NCI-H128 (cell line): ENCODE data around the gene TTC7B.
"Not testable (repeated sequence)": the region's sequence is repeated elsewhere in the genome, so short reads cannot be mapped to it uniquely, and the experiment has no call there.

Experiments used
- DNase-seq: peaks from one replicate; lab custom pipeline; 2025; ENCODE audit not compliant: unreplicated experiment; lab: John Stamatoyannopoulos, UW

Gene TTC7B, protein sequence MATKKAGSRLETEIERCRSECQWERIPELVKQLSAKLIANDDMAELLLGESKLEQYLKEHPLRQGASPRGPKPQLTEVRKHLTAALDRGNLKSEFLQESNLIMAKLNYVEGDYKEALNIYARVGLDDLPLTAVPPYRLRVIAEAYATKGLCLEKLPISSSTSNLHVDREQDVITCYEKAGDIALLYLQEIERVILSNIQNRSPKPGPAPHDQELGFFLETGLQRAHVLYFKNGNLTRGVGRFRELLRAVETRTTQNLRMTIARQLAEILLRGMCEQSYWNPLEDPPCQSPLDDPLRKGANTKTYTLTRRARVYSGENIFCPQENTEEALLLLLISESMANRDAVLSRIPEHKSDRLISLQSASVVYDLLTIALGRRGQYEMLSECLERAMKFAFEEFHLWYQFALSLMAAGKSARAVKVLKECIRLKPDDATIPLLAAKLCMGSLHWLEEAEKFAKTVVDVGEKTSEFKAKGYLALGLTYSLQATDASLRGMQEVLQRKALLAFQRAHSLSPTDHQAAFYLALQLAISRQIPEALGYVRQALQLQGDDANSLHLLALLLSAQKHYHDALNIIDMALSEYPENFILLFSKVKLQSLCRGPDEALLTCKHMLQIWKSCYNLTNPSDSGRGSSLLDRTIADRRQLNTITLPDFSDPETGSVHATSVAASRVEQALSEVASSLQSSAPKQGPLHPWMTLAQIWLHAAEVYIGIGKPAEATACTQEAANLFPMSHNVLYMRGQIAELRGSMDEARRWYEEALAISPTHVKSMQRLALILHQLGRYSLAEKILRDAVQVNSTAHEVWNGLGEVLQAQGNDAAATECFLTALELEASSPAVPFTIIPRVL

DNA sequence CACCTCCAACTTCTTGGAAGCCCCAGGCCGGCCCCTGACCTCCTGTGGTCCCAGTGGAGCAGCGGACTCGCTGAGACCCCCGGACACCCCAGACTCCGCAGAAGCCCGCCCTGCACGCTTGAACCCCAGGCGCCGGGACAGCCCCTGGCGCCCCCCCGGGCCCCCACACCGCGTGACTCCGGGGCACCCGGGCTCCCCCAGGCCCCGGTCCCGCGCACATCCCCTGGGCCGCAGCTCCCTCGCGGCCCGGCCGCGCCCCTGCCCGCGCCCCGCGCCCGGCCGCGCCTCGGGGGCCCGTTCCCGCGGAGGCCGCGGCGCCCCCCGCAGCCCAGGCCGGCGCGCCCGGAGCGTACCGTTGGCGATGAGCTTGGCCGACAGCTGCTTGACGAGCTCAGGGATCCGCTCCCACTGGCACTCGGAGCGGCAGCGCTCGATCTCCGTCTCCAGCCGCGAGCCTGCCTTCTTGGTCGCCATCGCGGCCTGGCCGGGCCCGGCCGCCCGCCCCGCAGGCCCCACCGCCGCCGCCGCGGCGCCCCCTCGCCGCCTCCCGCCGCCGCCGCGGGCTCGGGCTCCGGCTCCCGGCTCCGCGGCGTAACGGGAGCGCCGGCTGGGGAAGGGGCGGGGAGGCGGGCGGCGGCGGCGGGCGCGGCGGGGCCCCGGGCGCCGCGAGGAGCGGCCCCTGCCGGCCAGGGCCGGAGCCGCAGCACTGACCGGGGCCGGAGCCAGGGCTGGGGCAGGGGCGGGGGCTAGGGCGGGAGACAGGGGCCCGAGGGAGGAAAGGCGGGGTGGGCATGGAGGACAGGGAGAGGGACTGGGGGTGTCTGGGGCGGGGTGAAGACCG, at the start of gene TTC7B:
Gene TTC7B, minus strand, starts transcription at position 609 of the 841 bp plus-strand sequence. Its CDS starts 135 bp downstream, at position 474.
- no peak for DNase-seq

DNA sequence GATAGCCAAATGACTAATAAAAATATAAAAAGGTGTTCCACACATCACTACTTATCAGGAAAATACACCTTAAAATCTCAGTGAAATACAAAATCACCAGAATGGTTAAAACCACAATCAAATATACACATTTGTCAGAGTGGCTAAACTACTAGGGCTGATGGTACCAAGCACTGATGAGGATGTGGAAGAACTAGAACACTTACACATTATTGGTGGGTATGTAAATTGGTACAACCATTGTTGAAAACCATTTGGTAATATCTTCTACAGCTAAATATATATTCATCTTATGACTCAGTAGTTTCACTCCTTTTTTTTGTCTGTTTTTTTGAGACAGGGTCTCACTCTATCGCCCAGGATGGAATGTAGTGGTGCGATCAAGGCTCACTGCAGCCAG, 48.5 kb upstream of the TTC7B start:
- DNase-seq: no peak

DNA sequence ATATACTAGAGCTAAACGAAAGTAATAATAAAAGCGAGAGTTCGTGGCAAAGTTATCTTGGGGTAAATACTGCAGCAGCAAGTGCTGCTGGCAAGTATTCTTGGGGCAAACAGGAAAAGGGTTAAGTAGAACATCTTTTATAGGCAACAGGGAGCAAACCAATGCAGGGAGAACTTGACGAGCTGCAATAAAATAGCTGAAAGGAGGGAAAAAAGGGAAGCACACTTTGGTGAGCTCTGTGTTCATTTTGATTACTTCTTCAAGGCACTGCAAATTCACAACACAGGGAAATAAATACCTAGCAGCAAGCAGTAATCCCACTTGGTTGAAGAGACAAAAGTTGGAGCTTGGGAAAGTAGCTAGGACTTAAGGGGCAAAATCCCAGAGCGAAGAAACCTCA, 42.3 kb upstream of the TTC7B start:
- no peak for DNase-seq

DNA sequence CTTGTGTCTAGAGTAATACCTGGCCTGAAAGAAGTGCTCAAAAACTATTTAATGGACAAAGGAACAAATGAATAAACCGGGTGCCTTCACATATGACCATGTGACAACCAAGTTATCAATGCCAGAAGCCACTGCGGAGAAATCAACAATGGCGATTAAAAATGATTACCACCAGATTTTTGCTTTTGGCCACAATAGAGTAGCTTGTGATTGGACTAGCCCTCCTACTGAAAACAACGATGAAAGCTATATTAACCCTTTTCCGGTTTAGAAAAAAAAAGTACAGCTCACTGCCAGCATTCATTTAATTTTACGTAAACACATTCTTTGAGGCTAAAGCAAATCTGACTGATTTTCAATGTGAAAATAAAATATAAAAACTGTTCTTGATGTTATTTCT, 41.6 kb upstream of the TTC7B start:
- no peak for DNase-seq

DNA sequence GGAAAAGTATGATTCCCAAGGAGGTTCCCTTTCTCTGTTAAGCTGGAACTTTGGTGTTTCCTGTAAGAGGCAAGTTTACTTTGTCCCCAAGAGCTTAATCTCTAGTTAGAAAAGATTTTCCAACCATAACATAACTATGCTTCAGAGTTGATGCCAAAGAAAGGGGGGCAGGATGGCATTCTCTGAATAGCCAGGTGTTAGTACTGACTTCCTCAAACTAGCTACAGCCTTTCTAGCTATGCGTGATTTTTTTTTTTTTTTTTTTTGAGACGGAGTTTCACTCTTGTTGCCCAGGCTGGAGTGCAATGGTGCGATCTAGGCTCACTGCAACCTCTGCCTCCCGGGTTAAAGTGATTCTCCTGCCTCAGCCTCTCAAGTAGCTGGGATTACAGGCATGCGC, 39.9 kb upstream of the TTC7B start:
- DNase-seq: not testable (repeated sequence)

DNA sequence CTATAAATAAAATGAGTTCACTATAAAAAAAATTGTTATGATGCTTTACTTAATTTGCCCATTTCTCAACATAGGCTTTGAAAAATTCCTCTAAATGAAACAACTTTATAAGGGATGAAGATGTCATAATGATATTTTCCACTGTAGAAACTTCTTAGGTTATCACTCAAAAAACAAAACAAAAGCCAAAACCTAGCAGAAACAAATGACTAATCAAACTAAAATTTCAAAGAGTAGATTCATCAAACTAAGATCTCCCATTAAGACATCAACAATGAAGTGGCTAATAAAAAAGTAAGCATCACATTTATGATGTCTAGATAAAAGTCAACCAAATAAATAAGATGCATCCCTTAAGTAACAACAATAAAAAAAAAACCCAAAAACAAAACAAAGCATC, 36.9 kb upstream of the TTC7B start:
- no peak for DNase-seq

DNA sequence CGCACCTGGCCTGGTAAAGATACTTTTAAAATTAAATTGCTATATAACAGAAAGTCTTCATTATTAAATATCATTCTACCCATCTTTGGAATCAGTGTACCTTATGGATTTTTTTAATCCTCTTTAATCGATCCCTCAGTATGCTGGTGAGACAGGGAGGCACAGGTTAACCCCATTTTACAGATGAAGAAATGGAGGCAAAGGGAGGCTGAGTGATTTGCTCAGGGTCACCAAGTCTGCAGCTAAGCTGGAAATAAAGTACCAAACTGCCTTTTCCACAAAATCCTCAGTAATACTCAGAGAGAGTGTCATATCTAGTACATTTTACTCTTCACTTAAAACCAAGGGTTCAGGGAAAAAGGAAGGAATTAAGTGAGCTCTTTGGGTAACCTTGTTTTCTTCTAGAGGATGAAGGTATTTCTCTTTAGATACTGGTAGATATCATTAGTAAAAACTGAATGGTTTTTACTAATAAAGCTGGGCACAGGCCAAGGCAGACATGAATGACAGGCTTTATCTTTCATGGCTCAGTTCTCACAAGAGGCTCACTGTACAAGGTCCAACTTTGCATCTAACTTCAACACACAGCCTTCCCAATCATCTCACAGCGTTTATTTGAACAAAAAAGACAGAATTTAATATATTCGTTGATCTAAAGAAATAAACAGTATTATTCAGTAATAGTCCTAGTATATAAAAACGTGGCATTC, 35.3 kb upstream of the TTC7B start:
- DNase-seq: no peak

DNA sequence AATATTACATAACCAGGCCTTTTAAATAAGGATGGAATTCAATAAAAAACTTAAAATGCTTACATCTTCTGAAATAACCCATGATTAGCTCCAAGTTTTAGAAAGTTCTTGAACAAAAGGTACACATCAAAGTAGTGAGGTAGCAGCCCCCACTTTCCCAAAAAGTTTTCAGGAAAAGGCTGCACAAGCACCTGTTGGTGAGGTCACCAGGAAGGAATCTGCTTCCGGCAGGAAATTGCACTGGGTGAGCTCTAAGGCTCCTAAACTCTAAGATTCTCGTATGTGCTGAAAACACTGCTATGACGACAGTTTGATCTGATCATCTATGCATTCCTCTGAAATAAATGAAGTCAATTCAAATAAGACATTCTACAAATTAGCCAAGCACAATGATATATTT, 34.3 kb upstream of the TTC7B start:
- no peak for DNase-seq

DNA sequence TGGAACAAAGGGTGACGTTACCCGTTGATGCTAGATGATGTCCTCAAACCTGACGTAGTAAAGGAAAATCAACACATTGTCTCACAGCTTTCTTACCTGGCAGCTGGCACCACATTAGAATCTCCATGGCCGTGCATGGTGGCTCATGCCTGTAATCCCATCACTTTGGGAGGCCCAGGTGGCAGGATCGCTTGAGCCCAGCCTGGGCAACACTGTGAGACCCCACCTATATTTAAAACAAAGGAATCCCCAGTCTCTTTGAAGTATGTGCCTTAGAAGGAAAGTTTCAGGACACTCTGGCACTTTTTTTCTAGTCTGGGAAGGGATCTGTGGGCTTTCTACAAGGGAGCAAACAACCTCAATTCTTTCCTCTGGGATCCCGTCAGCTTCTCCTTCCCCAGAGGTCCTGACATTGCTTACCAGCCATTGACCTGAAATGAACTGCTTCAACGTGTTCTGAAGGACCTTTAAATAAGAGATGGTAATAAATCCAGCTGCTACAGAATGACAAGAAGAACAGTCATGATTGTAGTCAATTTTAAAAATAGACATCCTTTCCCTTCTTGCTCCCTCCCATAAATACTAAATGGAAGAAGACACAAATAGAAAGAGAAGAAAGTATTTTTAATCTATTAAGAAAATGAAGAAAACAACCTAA, 33.7 kb upstream of the TTC7B start:
- no peak for DNase-seq

DNA sequence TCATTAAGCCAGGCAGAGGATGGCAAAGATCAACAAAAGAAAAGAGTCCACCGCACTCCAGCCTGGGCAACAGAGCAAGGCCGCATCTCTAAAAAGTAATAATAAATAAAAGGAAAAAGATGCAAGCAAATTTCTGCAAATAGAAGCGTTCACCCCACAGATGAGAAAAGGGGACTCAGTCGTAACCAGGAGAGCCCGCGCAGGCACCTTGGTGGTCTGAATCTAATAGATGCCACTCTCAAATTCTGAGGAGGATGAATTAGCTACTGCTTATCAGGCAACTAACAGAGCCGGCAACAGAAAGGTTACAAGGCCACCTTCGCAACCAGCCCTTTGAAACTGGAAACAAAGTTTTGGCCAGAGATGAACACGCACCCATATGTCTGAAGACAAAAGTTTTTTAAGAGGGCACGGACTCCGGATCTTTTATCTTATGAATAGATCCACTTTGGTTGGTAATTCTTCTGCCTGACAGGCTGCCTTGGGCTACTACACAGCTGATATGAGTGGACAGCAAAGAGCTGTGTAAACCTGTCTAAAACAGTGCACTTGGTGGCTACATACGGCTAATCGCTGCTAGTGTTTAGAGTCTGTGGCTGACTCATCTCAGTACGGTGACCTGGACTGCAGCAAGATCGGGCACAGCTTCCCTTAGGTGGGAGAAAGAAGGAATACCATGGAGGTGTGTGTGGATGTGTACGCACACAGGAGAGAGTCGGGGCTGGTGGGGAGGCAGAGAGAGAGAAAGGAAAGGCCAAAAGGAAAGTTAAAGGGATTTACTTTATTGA, 32.9 kb upstream of the TTC7B start:
- DNase-seq: no peak

DNA sequence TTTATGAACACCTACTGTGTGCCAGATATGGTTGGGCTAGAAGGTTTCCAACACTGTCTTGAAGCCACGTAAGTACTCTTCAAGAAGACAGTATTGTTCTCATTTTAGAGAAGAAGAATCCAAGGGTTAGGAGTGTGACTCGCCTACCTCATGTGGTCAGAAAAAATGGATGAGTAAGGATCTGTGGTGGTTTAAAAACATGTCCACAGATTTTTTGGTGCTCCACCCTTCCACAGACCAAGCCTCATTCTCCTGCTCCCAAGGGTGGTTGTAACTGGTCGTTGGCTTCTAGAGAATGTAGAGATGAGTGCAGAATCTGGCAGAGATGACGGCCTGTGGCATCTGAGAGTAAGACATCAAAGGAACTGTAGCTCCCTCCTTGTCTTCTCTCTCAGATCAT, 30.3 kb upstream of the TTC7B start:
- DNase-seq: no peak

DNA sequence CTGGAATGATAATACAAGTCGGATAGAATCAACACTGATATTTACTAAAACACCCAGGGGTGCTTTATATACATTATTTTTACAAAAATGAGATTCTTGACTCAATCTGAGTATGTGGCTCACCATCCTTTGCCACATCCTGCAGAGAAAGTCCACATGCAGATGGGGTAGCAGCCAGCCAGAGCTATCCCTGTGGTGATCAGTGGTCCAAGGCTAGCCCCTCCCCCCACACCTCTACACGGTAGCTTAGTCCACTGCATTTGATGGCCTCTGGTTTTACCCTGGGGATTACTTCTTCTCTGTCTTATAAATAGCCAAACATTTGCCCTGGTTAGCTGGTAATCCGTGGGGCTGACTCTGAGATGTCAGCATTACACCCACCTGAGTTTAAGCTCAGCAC, 28.1 kb upstream of the TTC7B start:
- DNase-seq: no peak

DNA sequence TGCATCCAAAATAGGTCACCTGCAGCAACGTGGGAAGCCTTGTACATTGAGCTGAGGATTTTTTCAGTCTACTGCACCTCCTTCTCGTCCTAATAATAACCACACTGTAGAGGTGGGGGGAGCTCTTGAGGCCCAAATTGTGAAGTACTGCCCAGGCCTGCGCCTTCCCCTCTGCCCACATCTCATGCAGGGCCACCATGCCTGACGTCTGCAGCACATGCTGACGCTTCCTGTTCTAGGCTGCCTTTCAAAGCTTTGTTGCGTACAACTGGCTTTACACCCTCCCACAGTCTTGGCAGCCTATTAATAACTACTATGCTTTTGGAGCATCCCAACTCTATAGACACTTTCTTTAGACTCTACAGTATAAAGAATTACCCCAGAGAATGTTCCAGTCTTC, 26.5 kb upstream of the TTC7B start:
- no peak for DNase-seq

DNA sequence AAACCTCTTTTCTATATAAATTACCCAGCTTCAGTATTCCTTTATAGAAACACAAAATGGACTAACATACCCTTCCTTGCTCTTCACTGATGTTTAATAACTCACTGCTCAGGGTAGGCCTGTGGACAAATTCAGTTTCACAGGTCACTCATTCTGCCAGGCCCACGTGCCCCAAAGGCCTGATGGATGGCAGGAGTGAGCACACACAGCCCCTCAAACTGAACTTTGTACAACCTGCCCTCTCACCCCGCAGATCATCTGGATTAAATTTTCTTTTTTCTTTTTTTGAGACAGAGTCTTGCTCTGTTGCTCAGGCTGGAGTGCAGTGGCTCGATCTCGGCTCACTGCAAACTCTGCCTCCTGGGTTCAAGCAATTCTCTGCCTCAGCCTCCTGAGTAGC, 24.4 kb upstream of the TTC7B start:
- not testable (repeated sequence) for DNase-seq

DNA sequence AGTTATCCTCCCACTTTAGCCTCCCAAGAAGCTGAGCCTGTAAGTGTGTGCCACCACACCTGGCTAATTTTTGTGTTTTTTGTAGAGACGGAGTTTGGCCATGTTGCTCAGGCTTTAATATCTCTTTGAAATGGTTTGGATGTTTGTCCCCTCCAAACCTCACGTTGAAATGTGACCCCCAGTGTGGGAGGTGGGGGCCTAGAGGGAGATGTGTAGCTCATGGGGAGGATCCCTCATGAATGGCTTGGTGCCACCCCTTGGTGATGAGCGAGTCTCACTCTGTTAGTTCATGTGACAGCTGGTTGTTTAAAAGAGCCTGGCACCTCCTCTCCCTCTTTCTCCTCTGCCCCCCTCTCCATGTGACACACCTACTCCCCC, 23.6 kb upstream of the TTC7B start:
- DNase-seq: no peak

DNA sequence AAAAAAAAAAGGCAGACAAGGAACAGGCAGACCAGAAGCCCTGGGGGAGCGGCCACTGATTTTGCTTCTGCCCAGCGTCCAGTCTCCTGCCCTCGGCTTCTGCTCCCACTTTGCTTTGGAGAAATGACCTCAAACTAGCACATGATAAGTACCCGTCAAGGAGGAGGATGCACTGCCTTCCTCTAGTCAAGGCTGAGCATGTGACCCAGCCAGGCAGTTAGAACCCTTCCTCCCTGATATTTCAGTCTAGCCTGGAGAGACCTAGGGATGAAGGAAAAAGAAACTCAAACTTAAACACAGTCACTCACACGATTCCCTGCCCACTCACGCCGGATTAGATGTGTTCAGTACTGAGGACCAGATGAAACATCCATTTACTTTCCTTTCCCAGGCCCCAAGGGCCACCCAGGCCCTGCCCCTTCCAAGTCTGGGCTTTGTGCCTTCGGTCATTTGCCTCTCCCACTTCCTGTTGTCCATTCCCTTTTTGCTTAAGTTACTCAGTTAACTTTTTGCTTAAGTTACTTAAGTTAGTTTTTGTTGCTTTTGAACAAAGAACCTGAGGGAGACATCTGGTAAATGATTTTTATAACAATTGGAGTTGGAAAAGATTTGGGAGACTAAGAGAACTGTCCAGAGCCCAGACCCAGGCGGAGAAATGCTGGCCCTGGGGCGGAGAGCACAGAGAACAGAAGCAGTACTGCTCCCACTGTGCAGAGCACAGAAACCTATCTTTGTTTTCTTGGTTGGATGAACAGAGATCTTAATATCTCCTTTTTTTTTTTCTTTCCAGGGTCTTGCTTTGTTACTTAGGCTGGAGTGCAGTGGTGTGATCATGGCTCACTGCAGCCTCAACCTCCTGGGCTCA, 23.0 kb upstream of the TTC7B start:
- DNase-seq: no peak

DNA sequence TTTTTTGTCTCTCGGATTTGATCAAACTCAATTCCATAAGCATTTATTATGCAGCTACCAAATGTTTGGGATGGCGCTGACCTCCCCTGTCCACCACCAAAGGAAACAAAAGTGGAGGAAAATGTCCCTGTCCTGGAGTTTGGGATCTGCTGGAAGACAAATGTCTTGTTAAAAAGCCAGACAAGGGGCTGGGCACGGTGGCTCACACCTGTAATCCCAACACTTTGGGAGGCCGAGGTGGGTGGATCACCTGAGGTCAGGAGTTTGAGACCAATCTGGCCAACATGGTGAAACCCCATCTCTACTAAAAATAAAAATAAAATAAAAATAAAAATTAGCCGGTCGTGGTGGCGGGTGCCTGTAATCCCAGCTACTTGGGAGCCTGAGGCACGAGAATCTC, 22.3 kb upstream of the TTC7B start:
- DNase-seq: not testable (repeated sequence)

DNA sequence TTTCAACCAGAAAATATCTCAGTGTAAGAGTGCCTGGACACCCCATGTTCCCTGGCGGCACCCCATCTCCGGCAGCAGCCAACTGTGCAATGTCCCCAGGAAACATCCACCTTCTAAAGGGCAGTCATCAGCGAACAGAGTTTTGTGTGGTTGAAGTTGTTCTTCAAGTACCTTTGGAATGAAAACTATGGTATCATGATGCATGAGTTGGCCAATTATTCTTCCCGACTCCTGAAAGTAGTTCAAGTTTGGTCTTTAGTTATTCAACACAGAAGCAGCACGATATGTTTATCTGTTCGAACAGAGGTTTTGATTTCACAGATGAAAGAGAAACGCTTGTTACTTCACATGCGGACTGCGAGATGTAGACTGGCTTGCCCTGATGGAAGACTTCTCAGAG, 21.1 kb upstream of the TTC7B start:
- DNase-seq: no peak

DNA sequence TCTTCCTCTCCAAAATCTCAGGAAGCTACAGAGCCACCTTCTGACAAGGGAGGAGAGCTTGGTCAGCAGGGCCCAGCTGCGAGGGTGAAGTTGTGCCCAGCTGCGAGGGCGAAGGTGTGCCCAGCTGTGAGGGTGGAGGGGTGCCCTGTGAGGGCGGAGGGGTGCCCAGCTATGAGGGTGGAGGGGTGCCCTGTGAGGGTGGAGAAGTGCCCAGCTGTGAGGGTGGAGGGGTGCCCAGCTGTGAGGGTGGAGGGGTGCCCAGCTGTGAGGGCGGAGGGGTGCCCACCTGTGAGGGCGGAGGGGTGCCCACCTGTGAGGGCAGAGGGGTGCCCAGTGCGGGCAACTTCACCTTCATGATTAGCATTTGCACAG, 20.4 kb upstream of the TTC7B start:
- DNase-seq: no peak
